Measurements from ENCODE around the gene KRCC1. TPM values are rescaled to one million over a fixed set of nuclear protein-coding genes. Genes with fewer than 3 reads are reported as not detected.

The KRCC1 gene
- total RNA-seq, 1 experiment from 2014 or later: 36.6 TPM

- Mint-ChIP-seq H3K36me3 (ENCODE audit: insufficient read depth, unreplicated experiment) (no peaks in the 10 kb centered on the region), H3K4me1 (ENCODE audit: insufficient read depth, unreplicated experiment) (no peaks in the 10 kb centered on the region), H3K27me3 (ENCODE audit: insufficient read depth, unreplicated experiment) (no peaks in the 10 kb centered on the region), H3K4me3 (ENCODE audit: unreplicated experiment) (no peak overlapping the region), H3K27ac (ENCODE audit: low read depth, unreplicated experiment) (no peak overlapping the region), H3K9me3 (ENCODE audit: unreplicated experiment) (no peaks in the 10 kb centered on the region)
- ChIA-PET CTCF (interaction anchor here (3.6 kb wide), 1 partner anchor 25 kb away, joined by 14 read pairs; no protein-coding TSS in a partner anchor), POLR2A (interaction anchor here (2.1 kb wide), 1 partner anchor 11 kb away, joined by 4 read pairs; no protein-coding TSS in a partner anchor)
- TF ChIP-seq, protein P1, sequence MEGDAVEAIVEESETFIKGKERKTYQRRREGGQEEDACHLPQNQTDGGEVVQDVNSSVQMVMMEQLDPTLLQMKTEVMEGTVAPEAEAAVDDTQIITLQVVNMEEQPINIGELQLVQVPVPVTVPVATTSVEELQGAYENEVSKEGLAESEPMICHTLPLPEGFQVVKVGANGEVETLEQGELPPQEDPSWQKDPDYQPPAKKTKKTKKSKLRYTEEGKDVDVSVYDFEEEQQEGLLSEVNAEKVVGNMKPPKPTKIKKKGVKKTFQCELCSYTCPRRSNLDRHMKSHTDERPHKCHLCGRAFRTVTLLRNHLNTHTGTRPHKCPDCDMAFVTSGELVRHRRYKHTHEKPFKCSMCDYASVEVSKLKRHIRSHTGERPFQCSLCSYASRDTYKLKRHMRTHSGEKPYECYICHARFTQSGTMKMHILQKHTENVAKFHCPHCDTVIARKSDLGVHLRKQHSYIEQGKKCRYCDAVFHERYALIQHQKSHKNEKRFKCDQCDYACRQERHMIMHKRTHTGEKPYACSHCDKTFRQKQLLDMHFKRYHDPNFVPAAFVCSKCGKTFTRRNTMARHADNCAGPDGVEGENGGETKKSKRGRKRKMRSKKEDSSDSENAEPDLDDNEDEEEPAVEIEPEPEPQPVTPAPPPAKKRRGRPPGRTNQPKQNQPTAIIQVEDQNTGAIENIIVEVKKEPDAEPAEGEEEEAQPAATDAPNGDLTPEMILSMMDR (IDR thresholded peaks at IDR 0.05; ENCODE audit: unreplicated experiment): no peak
- intact Hi-C loops (cut with micrococcal nuclease): no loop called here
- no TSS peak for BruUV-seq (replicated peaks)
- no peak for DNase-seq (ENCODE audit: unreplicated experiment)
These were observed 30.0 kb upstream of the KRCC1 start for GRCh38 chr2:88085602-88086001.

DNA sequence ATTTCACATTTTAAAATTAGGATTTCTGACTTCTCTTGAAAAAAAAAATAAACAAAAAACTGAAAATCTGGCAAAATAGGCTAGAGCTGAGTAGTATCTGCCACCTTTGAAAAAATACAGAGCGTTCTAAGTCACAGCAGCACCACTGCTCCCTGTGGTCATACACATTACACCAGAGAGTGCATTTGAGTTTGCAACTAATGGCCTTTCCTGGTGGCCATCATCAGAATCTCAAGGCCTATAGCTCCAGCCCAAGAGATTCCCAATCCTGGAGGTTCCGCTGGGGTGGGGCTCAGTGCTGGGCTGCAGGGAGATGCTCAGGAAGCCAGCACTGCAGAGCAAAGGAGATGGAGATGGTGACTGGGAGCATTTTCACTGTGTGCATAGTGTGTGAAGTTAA, 29.5 kb upstream of the KRCC1 start:
- H3K27ac Mint-ChIP-seq (ENCODE audit: low read depth, unreplicated experiment): no peak overlapping the region
- H3K4me3 Mint-ChIP-seq (ENCODE audit: unreplicated experiment): no peak overlapping the region
- ChIA-PET CTCF (interaction anchor here (0.6 to 3.6 kb wide), 2 partner anchors 25 to 74 kb away, joined by 3 to 14 read pairs; no protein-coding TSS in a partner anchor), POLR2A (interaction anchor here (2.1 kb wide), 1 partner anchor 10 kb away, joined by 4 read pairs; no protein-coding TSS in a partner anchor)
- TF ChIP-seq, protein P1 (IDR thresholded peaks at IDR 0.05; ENCODE audit: unreplicated experiment): no peak
- no peaks in the 10 kb centered on the region for H3K36me3 Mint-ChIP-seq (ENCODE audit: insufficient read depth, unreplicated experiment)
- H3K9me3 Mint-ChIP-seq (ENCODE audit: unreplicated experiment): no peaks in the 10 kb centered on the region
- intact Hi-C loops (cut with micrococcal nuclease): no loop called here
- BruUV-seq (replicated peaks): no TSS peak
- H3K4me1 Mint-ChIP-seq (ENCODE audit: insufficient read depth, unreplicated experiment): no peaks in the 10 kb centered on the region
- DNase-seq (ENCODE audit: unreplicated experiment): no peak
- H3K27me3 Mint-ChIP-seq (ENCODE audit: insufficient read depth, unreplicated experiment): no peaks in the 10 kb centered on the region

DNA sequence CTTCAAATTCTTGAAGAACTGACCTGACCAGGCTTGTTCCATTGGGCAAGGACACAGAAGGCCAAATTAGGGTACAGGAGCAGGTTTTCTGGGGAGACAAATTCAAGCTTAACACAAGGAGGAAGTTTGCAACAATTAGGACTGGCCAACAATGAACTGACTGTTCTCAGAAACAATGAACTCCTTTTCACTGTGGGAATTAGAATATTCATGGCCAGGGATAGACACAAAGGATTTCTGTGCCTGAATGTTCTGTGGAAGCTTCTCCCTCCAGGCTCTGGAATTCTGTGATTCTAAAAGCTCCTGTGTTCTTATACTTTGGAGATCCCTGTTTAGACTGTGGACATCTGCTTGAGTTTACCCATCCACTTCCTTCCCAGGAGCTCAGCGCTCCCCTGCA, 27.2 kb upstream of the KRCC1 start:
- Mint-ChIP-seq H3K4me3 (ENCODE audit: unreplicated experiment) (no peak overlapping the region), H3K36me3 (ENCODE audit: insufficient read depth, unreplicated experiment) (no peaks in the 10 kb centered on the region), H3K9me3 (ENCODE audit: unreplicated experiment) (no peaks in the 10 kb centered on the region), H3K27ac (ENCODE audit: low read depth, unreplicated experiment) (no peak overlapping the region), H3K27me3 (ENCODE audit: insufficient read depth, unreplicated experiment) (no peaks in the 10 kb centered on the region), H3K4me1 (ENCODE audit: insufficient read depth, unreplicated experiment) (no peaks in the 10 kb centered on the region)
- CTCF ChIA-PET: interaction anchor here (1.8 to 2.1 kb wide), 2 partner anchors 22 to 78 kb away, joined by 6 to 15 read pairs; no protein-coding TSS in a partner anchor
- no TSS peak for BruUV-seq (replicated peaks)
- POLR2A ChIA-PET: no interaction called here
- no peak for DNase-seq (ENCODE audit: unreplicated experiment)
- intact Hi-C loops (cut with micrococcal nuclease): no loop called here
- TF ChIP-seq, protein P1 (IDR thresholded peaks at IDR 0.05; ENCODE audit: unreplicated experiment): no peak

DNA sequence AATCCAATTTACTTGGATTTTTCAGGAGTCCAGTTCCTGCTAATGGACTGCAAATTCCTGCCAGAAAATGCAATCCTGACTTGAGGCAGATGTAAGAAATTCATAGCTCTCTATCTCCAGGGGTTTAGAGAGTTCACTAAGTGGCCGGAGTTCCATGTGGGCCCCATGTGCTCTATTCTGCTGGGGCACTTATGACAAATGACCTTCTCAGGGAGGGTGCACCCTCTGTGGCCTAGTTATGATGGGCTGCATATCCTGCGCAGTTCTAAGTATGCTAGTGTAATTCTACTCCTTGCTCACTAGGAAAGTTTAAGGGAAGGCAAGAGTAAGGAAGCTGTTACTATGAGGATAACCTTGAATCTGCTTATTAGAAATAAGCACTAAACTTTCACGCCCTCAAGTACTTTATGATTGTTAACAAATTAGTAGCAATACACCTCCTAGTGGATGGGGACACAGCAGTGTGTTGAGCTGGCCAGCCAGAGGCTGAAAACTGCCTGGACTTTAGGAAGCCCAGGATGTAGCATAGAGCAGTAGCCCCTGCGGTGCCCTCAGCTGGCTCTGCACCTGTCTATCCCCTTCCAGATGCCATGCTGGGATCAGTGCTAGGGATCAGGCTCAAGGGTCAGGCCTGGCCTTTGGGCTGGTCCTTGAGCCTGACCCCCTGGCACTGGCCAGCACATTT, 26.5 kb upstream of the KRCC1 start:
- CTCF ChIA-PET: interaction anchor here (1.2 to 2.1 kb wide), 3 partner anchors 9 to 79 kb away, joined by 3 to 15 read pairs (median 6); no protein-coding TSS in a partner anchor
- Mint-ChIP-seq H3K4me3 (ENCODE audit: unreplicated experiment) (no peak overlapping the region), H3K4me1 (ENCODE audit: insufficient read depth, unreplicated experiment) (no peaks in the 10 kb centered on the region), H3K27ac (ENCODE audit: low read depth, unreplicated experiment) (no peak overlapping the region), H3K9me3 (ENCODE audit: unreplicated experiment) (no peaks in the 10 kb centered on the region), H3K27me3 (ENCODE audit: insufficient read depth, unreplicated experiment) (no peaks in the 10 kb centered on the region), H3K36me3 (ENCODE audit: insufficient read depth, unreplicated experiment) (no peaks in the 10 kb centered on the region)
- TF ChIP-seq, protein P1 (IDR thresholded peaks at IDR 0.05; ENCODE audit: unreplicated experiment): no peak
- POLR2A ChIA-PET: no interaction called here
- BruUV-seq (replicated peaks): no TSS peak
- intact Hi-C loops (cut with micrococcal nuclease): no loop called here
- DNase-seq (ENCODE audit: unreplicated experiment): no peak
